Activated CD4-positive, alpha-beta T cell treated with anti-CD3 and anti-CD28 coated beads for 36 hours (primary cell): ENCODE results near the gene SORCS2. TPM values are rescaled to one million over a fixed set of nuclear protein-coding genes. Genes with fewer than 3 reads are reported as not detected.

Source experiments
- ATAC-seq: fragments of 200-7000 bp; cut with Tn5 transposase; one replicate; pipeline ENCODE4 v1.10.0; 2021; ENCODE audit warnings: mild to moderate bottlenecking, moderate library complexity
- CTCF ChIA-PET: fragments of 350-600 bp; sonication (Branson Sonifier 250); formaldehyde crosslinking; loops from one replicate; lab custom pipeline; 2021; ENCODE audit warnings: antibody characterized with exemption; lab: Charles Lee
- POLR2A ChIA-PET: fragments of 350-600 bp; sonication (Branson Sonifier 250); formaldehyde crosslinking; loops from one replicate; lab custom pipeline; 2021; ENCODE audit warnings: antibody characterized with exemption, inconsistent platforms; lab: Charles Lee
- DNase-seq: peaks from one replicate; pipeline ENCODE4 v3.0.0-alpha.2; 2020
- H3K27ac Mint-ChIP-seq: one replicate; pipeline ENCODE4 v1.8.0; 2021; ENCODE audit warnings: mixed read lengths
- H3K27me3 Mint-ChIP-seq: one replicate; pipeline ENCODE4 v1.8.0; 2021; ENCODE audit warnings: mixed read lengths
- H3K36me3 Mint-ChIP-seq: one replicate; pipeline ENCODE4 v1.8.0; 2021; ENCODE audit warnings: low read depth, mixed read lengths
- H3K4me1 Mint-ChIP-seq: one replicate; pipeline ENCODE4 v1.8.0; 2021; ENCODE audit warnings: mixed read lengths
- H3K4me3 Mint-ChIP-seq: one replicate; pipeline ENCODE4 v1.8.0; 2021; ENCODE audit warnings: mild to moderate bottlenecking, moderate library complexity, mixed read lengths
- H3K9me3 Mint-ChIP-seq: one replicate; pipeline ENCODE4 v1.8.0; 2021; ENCODE audit warnings: low read depth, mixed read lengths
- intact Hi-C, 2 experiments: fragments of 100-400 bp; cut with DNase I in 1 of 2; cut with micrococcal nuclease in 1 of 2; formaldehyde crosslinking; loops; one replicate each; pipeline versions ENCODE4 v1.14.2 to v1.15.1; 2022 to 2024; cut with DNase I, micrococcal nuclease
- total RNA-seq, 2 experiments: library from RNA; stranded (reverse); gene quantifications; one replicate each; pipeline ENCODE4 v1.2.3, GENCODE V29; 2021

Gene SORCS2
- total RNA-seq, 2 experiments from 2014 or later, result 0.04 TPM; not detected in 1

DNA sequence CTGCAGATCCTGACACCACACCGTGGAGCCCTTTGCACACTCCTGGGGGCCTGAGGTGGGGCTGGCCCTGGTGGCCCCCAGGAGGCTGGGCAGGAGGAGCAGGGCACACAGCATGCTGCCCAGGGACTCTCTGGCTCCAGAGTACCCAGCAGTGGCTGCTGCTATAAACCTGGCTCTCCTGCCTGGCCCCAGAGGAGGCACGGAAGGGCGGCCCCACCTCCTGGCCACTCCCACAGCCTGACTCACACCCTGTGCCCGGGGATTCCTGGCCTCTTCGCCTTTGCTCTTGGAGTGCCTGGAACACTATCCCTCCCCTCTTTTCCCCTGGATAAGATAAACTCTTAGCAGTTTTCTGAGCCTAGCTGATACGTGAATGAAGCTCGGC is 242.4 kb downstream of the SORCS2 start, which contains the start of gene PSAPL1:
Gene PSAPL1 (minus strand): TSS at position 165 of the 385 bp plus-strand sequence. CDS start 51 bp downstream, at position 114.
- ChIA-PET CTCF (no interaction called here), POLR2A (no interaction called here)
- intact Hi-C loops, result no loop called here
- peaks cover 2% of the 10 kb centered on the region for H3K27me3 Mint-ChIP-seq
- DNase-seq (peak; percentile 37), ATAC-seq (peak; percentile 55)
- H3K4me1 Mint-ChIP-seq, result no peaks in the 10 kb centered on the region
- no peaks in the 10 kb centered on the region for H3K9me3 Mint-ChIP-seq
- no peaks in the 10 kb centered on the region for H3K36me3 Mint-ChIP-seq
- H3K4me3 Mint-ChIP-seq, result no peak within 1 kb of the TSS
- H3K27ac Mint-ChIP-seq, result no peak within 1 kb of the TSS

DNA sequence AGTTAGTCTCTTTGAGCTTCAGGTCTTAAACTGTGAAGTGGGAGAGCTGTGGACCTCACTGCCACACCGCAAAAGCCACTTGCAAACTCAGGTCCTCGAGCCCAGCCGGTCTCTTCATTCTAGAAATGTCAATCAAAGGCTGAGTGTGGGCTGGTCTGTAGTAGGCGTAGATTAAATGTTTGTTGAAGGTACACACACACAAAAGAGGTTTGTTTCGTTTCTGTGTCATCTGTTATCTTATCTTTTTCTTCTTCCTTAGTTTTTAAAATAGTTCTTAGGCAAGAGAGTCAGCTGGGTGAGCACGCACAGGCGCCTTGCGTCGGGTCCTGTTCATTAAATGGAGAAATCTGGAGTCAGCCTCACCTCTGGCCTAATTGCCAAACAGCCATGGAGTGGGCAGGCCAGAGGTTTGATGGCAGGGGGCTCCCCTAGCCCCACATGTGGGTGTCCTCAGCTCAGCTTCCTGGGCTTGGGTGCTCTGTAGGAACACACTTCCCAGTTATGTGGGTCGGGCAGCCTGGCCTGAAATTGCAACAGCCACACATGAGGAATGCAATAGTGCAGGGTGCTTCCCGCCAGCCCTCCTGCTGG is 243.2 kb downstream of the SORCS2 start:
- intact Hi-C loops, result no loop called here
- H3K27ac Mint-ChIP-seq, result no peak overlapping the region
- no peaks in the 10 kb centered on the region for H3K4me1 Mint-ChIP-seq
- ChIA-PET CTCF (interaction anchor here (0.6 kb wide), 1 partner anchor 1442 kb away, joined by 3 read pairs; no protein-coding TSS in a partner anchor), POLR2A (no interaction called here)
- H3K36me3 Mint-ChIP-seq, result no peaks in the 10 kb centered on the region
- no peak overlapping the region for H3K4me3 Mint-ChIP-seq
- peaks cover 2% of the 10 kb centered on the region for H3K27me3 Mint-ChIP-seq
- ATAC-seq (no peak), DNase-seq (no peak)
- H3K9me3 Mint-ChIP-seq, result no peaks in the 10 kb centered on the region

DNA sequence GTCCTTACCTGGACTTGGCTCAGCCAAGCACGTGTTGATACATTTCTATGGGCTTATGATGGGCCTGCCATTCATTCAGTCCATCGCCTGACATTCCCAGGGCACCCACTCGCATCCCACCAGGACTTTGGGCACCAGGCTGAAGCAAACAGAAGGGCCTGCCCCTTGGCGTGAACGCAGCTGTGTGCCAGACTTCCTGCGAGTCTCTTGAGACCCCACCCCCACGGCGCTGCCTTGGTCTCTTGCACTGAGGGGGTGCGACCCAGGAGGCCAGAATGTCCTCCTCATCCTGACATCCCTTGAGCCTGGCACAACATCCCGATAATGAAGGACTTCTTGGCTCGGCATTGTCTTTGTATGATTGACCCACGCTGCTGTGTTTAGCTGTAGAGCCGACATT is 243.9 kb downstream of the SORCS2 start:
- intact Hi-C loops, result no loop called here
- ChIA-PET POLR2A (no interaction called here), CTCF (no interaction called here)
- Mint-ChIP-seq H3K4me3 (no peak overlapping the region), H3K36me3 (no peaks in the 10 kb centered on the region), H3K4me1 (no peaks in the 10 kb centered on the region), H3K27me3 (peaks cover 2% of the 10 kb centered on the region), H3K27ac (no peak overlapping the region), H3K9me3 (no peaks in the 10 kb centered on the region)
- no peak for DNase-seq
- ATAC-seq, result no peak

DNA sequence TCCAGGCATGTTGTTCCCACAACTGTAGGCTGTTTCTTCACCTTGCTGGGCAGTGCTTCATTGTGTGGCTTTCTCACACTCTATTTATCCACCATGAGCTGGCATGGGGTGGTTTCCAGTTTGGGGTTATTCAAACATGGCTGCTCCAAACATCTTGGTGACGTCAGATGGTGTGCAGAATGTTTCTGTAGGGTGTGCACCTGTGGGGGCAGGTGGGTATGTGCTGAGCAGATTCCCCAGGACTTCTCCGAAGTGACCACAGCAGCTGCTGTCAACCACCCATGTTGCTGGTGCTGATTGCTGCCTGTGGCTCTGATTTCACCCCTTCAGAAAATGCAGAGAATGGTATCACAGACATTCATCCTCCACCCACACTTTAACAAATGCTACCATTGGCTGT is 247.4 kb downstream of the SORCS2 start:
- Mint-ChIP-seq H3K4me1 (no peaks in the 10 kb centered on the region), H3K4me3 (no peak overlapping the region), H3K36me3 (no peaks in the 10 kb centered on the region), H3K27ac (no peak overlapping the region), H3K9me3 (no peaks in the 10 kb centered on the region), H3K27me3 (peaks cover 11% of the 10 kb centered on the region)
- POLR2A ChIA-PET, result no interaction called here
- ATAC-seq (no peak), DNase-seq (no peak)
- CTCF ChIA-PET, result no interaction called here
- intact Hi-C loops, result no loop called here

DNA sequence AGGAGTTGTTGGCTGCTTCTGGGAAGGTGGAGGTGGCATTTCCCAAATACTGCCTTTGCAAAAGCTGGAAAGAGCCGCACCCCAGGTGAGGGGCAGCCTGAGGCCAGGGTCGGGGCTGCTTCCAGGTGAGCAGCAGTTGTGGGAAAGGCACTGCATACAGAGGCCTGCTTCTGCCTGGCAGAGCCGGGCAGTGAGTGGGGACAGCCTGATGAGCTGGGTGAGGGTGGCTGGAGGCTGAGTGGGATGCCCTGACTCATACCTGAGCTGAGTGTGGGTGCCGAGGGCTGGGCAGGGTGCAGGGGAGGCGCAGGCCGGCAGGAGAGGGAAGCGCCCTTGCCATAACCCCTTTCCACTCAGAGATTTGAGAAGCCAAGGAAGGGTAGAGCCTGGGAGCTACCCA is 248.9 kb downstream of the SORCS2 start:
- POLR2A ChIA-PET, result no interaction called here
- no peak for ATAC-seq

DNA sequence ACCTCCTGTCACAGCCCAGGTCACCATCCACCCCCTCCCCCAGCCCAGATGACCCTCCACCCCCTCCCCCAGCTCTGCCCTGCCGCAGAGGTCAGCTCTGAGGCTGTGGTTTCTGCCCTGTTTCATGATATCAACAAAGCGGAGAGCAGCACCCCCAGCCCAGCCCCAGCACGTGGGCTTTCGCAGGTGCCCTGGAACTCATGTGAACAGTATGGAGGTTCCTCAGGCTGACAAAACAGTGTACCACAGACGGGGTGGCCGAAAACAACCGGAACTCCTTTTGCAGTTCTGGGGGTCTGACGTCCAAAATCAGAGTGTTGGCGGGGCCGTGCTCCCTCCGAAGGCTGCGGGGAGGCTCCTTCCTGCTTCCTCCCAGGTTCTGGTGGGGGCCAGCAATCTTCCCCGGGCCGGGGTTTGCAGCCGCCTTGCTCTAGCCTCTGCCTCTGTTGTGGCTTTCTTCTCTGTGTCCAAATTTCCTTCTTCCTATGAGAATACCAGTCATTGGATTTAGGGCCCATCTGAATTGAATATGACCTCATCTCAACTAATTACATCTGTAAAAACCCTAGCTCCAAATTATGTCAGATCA is 250.3 kb downstream of the SORCS2 start:
- ChIA-PET POLR2A (no interaction called here), CTCF (no interaction called here)
- H3K36me3 Mint-ChIP-seq, result no peaks in the 10 kb centered on the region
- H3K27me3 Mint-ChIP-seq, result peaks cover 10% of the 10 kb centered on the region
- ATAC-seq (no peak), DNase-seq (no peak)
- H3K9me3 Mint-ChIP-seq, result no peaks in the 10 kb centered on the region
- H3K4me1 Mint-ChIP-seq, result no peaks in the 10 kb centered on the region
- no peak overlapping the region for H3K27ac Mint-ChIP-seq
- intact Hi-C loops, result no loop called here
- no peak overlapping the region for H3K4me3 Mint-ChIP-seq

More for the DNA sequence above, 248.9 kb downstream of the SORCS2 start:
- CTCF ChIA-PET, result no interaction called here
- Mint-ChIP-seq H3K27ac (no peak overlapping the region), H3K36me3 (no peaks in the 10 kb centered on the region), H3K4me3 (no peak overlapping the region), H3K9me3 (no peaks in the 10 kb centered on the region), H3K27me3 (peaks cover 11% of the 10 kb centered on the region), H3K4me1 (no peaks in the 10 kb centered on the region)
- no peak for DNase-seq
- intact Hi-C loops, result no loop called here

DNA sequence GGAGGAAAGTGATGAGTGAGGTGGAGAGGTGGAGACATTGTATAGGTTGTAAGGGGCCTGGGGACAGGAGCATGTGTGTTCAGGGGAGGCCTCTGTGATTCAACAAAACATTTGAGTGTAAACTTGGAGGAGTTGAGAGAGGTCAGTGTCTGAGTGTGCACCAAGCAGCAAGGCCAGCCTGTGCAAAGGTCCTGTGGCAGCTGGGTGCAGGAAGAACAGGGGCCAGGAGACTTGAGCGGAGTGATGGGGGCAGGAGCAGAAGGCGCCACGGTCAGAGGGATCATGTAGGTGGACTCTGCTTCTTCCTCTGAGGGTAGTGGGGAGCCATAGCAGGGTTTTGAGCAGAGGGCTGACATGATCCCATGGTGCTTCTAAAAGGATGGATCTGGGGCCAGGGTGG is 252.0 kb downstream of the SORCS2 start:
- intact Hi-C loops, result no loop called here
- ChIA-PET POLR2A (no interaction called here), CTCF (no interaction called here)
- Mint-ChIP-seq H3K27me3 (peaks cover 9% of the 10 kb centered on the region), H3K4me3 (no peak overlapping the region), H3K27ac (no peak overlapping the region), H3K4me1 (no peaks in the 10 kb centered on the region), H3K36me3 (no peaks in the 10 kb centered on the region), H3K9me3 (no peaks in the 10 kb centered on the region)
- ATAC-seq (no peak), DNase-seq (no peak)

DNA sequence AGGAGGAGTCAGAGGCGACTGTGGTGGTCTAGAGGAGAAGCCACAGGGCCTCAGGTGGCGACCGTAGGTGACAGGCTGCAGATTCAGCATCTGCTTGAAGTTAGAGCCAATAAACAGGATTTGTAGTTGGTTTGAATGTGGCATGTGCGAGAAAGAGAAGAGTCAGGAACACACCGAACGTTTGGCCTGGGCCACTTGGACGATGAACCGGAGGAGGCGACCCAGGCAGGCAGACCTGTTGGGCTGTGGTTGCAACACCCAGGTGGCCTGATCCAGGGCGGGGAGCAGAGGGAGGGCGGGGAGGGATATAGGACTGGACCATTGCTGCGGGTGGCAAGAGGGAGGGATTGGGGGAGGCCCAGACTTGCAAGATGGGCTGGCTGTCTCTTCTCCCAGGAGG is 252.4 kb downstream of the SORCS2 start:
- ATAC-seq (no peak), DNase-seq (no peak)
- intact Hi-C loops, result no loop called here
- Mint-ChIP-seq H3K36me3 (no peaks in the 10 kb centered on the region), H3K4me1 (no peaks in the 10 kb centered on the region), H3K27me3 (peaks cover 9% of the 10 kb centered on the region), H3K9me3 (no peaks in the 10 kb centered on the region), H3K4me3 (no peak overlapping the region), H3K27ac (no peak overlapping the region)
- ChIA-PET CTCF (no interaction called here), POLR2A (no interaction called here)

DNA sequence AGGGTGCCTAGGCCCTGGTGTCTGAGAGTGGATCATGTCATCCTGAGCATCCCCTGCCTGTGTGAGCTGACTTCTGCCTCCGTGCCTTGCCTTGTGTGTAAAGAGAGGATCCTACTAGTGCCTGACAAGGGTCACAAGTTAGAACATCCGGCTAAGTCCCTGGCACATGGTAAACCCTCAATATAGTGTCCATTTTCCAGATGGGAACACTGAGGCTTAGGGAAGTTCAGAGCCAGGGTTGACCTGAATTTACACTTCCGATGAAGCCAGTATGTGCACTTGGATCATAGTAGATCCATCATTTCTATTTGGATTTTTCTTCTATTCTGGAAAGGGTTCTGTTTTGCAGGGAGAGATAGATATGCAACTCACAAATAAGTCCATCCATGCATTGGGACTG is 254.9 kb downstream of the SORCS2 start:
- ChIA-PET POLR2A (no interaction called here), CTCF (no interaction called here)
- no peak for DNase-seq
- ATAC-seq, result no peak
- no peak overlapping the region for H3K27ac Mint-ChIP-seq
- intact Hi-C loops, result no loop called here
- H3K36me3 Mint-ChIP-seq, result no peaks in the 10 kb centered on the region
- H3K9me3 Mint-ChIP-seq, result no peaks in the 10 kb centered on the region
- no peak overlapping the region for H3K4me3 Mint-ChIP-seq
- H3K27me3 Mint-ChIP-seq, result peaks cover 9% of the 10 kb centered on the region
- no peaks in the 10 kb centered on the region for H3K4me1 Mint-ChIP-seq

DNA sequence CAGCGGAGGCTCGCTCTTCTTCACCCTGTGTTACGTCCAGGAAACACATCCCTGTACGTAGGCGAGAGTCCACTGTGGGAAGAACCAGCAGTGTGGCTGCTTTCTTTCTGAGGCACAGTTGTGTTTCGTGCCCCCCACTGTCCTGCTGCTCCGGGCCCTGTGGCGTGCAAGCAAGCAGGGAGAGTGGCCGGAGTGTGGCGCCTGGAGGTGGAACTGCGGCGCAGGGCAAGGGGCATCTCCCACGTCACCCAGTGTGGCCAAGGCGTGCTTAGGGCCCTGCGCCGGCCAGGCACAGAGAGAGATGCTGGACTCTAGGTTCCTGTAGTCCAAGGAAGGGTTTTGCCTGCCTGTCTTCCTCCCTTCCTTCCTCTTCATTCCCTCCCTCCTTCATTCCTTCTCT is 255.7 kb downstream of the SORCS2 start:
- intact Hi-C loops, result no loop called here
- no peaks in the 10 kb centered on the region for H3K9me3 Mint-ChIP-seq
- H3K4me1 Mint-ChIP-seq, result no peaks in the 10 kb centered on the region
- ChIA-PET POLR2A (no interaction called here), CTCF (no interaction called here)
- no peak for ATAC-seq
- peaks cover 7% of the 10 kb centered on the region for H3K27me3 Mint-ChIP-seq
- no peak for DNase-seq
- H3K36me3 Mint-ChIP-seq, result no peaks in the 10 kb centered on the region
- H3K4me3 Mint-ChIP-seq, result no peak overlapping the region
- H3K27ac Mint-ChIP-seq, result no peak overlapping the region

DNA sequence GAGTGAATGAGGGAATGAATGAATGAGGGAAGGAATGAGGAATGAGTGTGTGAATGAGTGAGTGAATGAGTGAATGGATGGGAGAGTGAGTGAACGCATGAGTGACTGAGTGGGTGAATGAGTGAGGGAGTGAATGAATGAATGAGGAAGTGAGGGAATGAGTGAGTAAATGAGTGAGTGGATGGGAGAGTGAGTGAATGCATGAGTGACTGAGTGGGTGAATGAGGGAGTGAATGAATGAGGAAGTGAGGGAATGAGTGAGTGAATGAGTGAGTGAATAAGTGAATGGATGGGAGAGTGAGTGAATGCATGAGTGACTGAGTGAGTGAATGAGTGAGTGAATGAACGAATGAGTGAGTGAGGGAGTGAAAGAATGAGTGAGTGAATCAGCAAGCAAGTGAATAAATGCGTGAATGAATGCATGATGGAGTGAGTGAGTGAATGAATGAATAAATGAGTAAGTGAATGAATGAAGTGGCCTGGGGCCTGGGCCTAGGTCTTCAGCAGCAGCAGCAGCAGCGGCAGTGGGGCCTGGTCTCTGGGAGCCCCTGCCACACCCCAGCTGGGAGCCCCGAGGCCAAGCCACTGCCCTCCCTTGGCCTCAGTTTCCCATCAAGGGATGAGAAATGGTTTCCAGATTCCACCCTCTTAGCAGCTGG is 258.6 kb downstream of the SORCS2 start:
- DNase-seq (no peak), ATAC-seq (no peak)
- intact Hi-C loops, result no loop called here
- Mint-ChIP-seq H3K4me3 (no peak overlapping the region), H3K27me3 (no peaks in the 10 kb centered on the region), H3K9me3 (no peaks in the 10 kb centered on the region), H3K4me1 (no peaks in the 10 kb centered on the region), H3K27ac (no peak overlapping the region), H3K36me3 (no peaks in the 10 kb centered on the region)
- ChIA-PET POLR2A (no interaction called here), CTCF (no interaction called here)

DNA sequence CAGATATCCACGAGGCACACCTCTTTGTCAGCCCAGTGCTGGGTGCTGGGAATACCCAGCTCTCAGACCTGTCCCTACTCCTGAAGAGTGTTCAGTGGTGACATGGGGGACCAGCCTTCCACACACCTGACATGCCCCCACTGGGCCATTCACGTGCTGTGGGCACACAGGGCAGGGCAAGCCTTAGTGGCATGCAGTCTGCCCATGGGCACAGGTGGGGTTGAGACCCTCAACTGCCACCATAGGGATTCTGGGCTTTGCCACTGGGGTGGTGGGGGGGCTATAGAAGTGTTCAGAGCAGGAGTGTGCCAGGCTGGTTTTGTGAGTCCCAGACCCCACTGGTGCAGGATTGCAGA is 259.1 kb downstream of the SORCS2 start:
- CTCF ChIA-PET, result no interaction called here
- ATAC-seq, result no peak
- no peaks in the 10 kb centered on the region for H3K36me3 Mint-ChIP-seq
- H3K9me3 Mint-ChIP-seq, result no peaks in the 10 kb centered on the region
- intact Hi-C loops, result no loop called here
- POLR2A ChIA-PET, result no interaction called here
- H3K27ac Mint-ChIP-seq, result no peak overlapping the region
- no peak overlapping the region for H3K4me3 Mint-ChIP-seq
- DNase-seq, result no peak
- no peaks in the 10 kb centered on the region for H3K27me3 Mint-ChIP-seq
- no peaks in the 10 kb centered on the region for H3K4me1 Mint-ChIP-seq
